ENCODE data around the gene SKIDA1. TPM values are rescaled to one million over a fixed set of nuclear protein-coding genes. Genes with fewer than 3 reads are reported as not detected.

SKIDA1 gene
- total RNA-seq, 1 donor: not detected

DNA sequence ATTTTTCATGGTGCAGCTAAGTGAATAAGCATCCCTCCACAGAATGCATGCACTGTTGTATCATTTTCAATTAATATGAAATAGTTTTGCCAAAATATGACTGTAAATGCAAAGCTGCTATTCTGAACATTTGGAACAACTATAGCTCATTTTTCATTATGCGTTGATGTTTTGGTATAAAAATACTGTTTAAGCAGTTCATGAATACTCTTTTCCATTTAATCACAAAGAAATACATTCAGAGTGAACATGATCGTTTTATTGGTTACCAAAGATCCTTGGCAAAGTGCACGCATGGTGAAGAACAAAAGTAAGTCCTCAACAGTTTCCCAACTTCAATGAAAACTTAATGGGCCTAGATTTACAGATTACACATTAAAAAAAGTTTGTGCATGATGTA, 33.1 kb downstream of the SKIDA1 start:
- Histone ChIP-seq H3K27me3 (ENCODE audit: insufficient read depth, low read length) (peaks cover 36% of the 10 kb centered on the region), H3K9me3 (ENCODE audit: low read depth, low read length) (no peaks in the 10 kb centered on the region), H3K4me3 (ENCODE audit: low read length) (no peak overlapping the region), H3K4me1 (ENCODE audit: insufficient read depth, low read length) (peaks cover 31% of the 10 kb centered on the region)

DNA sequence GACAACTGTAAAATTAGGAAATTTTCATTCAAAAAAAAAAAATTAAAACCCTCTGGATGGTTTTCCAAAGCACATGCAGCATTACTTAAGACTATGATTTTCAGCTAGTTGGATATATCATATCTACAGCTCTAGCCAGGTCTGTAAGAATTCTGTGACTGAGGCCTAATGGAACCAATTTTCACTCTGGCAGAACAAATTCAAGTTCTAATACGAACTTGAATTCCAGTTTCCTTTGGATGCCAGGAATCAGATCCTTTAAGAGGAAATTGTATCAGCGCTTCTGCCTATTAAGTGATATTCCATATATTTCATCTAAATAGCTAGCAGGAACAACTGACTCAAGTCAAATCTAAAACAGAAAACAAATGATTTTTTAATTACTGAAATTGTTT, 34.8 kb downstream of the SKIDA1 start:
- Histone ChIP-seq H3K4me3 (ENCODE audit: low read length) (no peak overlapping the region), H3K9me3 (ENCODE audit: low read depth, low read length) (no peaks in the 10 kb centered on the region), H3K27me3 (ENCODE audit: insufficient read depth, low read length) (peaks cover 29% of the 10 kb centered on the region), H3K4me1 (ENCODE audit: insufficient read depth, low read length) (peaks cover 19% of the 10 kb centered on the region)

DNA sequence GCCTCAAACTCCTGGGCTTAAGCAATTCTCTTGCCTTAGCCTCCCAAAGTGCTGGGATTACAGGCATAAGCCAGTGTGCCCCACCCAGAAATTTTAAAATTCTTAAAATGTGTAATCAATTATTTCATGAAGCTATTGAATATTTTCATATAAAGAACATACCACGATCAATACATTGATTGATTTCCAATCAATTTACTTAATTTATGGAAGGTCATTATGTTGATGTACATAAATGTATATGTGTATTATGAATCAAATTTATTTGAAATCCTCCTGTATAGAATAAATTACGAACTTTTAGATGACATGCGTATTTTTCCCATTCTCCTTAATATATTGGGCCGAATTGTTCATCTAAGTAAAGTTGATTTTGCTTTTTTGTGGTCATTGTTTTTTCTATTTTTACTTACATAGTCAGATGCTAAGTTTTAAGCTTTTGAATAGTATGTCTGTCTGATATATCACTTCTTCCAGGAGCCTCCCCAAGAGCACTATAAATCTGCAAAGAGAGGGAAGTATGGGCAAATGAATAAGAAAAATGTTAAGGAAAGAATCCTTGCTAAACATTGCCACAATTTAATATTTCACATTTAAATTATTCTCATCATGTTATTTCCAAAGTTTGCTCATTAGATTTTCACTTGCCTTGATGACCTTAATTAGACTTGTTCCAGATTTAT, 35.3 kb downstream of the SKIDA1 start:
- peaks cover 15% of the 10 kb centered on the region for H3K4me1 ChIP-seq (ENCODE audit: insufficient read depth, low read length)

DNA sequence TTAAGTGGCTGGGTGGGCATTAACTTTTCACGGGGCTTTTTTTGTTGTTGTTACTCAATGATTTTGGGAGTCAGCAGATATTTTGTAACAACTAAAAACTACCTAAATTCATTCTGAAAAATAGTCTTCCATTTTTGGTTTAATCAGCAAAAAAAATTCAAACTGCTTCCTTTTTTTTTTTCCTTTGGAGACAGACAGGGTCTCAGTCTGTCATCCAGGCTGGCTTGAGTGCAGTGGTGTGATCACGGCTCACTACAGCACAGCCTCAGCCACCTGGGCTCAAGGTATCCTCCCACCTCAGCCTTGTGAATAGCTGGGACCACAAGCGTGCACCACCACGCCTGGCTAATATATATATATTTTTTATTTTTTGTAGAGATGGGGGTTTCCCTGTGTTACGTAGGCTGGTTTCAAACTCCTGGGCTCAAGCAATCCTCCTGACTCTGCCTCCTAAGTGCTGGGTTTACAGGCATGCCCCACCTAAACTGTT, 36.5 kb downstream of the SKIDA1 start:
- Histone ChIP-seq H3K4me1 (ENCODE audit: insufficient read depth, low read length) (peaks cover 3% of the 10 kb centered on the region), H3K4me3 (ENCODE audit: low read length) (no peak overlapping the region), H3K9me3 (ENCODE audit: low read depth, low read length) (no peaks in the 10 kb centered on the region), H3K27me3 (ENCODE audit: insufficient read depth, low read length) (peaks cover 16% of the 10 kb centered on the region)

More for the DNA sequence above, 35.3 kb downstream of the SKIDA1 start:
- no peaks in the 10 kb centered on the region for H3K9me3 ChIP-seq (ENCODE audit: low read depth, low read length)
- no peak overlapping the region for H3K4me3 ChIP-seq (ENCODE audit: low read length)
- peaks cover 27% of the 10 kb centered on the region for H3K27me3 ChIP-seq (ENCODE audit: insufficient read depth, low read length)

DNA sequence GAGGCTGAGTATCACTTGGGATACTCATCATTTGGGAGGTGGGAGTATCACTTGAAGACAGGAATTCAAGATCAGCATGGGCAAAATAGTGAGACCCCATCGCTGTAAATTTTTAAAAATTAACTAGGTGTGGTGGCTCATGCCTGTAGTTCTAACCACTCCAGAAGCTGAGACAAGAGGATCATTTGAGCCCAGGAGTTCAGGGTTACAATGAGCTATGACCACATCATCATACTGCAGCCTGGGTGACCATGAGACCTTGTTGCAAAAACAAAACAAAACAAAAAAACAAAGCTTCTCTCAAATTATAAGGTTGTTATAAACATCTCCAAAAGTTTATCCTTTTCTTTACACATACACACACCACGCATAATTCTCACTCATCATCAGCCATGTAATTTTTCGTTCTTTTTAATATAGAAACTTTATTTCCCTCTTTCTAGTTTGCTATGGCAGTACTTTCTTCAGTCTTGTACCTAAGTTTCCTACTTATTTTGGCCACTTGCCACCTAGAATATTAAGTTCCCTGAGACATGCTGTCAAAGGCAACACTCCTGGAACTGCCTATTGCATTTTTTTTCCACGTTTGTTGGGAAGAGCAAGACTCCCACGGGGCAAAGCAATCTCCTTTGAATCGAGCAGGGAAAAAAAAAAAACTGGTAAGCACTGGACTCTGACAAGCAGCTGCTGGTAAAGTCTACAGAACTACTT, 37.1 kb downstream of the SKIDA1 start:
- H3K4me1 ChIP-seq (ENCODE audit: insufficient read depth, low read length): no peaks in the 10 kb centered on the region
- no peaks in the 10 kb centered on the region for H3K9me3 ChIP-seq (ENCODE audit: low read depth, low read length)
- H3K27me3 ChIP-seq (ENCODE audit: insufficient read depth, low read length): peaks cover 10% of the 10 kb centered on the region
- no peak overlapping the region for H3K4me3 ChIP-seq (ENCODE audit: low read length)

DNA sequence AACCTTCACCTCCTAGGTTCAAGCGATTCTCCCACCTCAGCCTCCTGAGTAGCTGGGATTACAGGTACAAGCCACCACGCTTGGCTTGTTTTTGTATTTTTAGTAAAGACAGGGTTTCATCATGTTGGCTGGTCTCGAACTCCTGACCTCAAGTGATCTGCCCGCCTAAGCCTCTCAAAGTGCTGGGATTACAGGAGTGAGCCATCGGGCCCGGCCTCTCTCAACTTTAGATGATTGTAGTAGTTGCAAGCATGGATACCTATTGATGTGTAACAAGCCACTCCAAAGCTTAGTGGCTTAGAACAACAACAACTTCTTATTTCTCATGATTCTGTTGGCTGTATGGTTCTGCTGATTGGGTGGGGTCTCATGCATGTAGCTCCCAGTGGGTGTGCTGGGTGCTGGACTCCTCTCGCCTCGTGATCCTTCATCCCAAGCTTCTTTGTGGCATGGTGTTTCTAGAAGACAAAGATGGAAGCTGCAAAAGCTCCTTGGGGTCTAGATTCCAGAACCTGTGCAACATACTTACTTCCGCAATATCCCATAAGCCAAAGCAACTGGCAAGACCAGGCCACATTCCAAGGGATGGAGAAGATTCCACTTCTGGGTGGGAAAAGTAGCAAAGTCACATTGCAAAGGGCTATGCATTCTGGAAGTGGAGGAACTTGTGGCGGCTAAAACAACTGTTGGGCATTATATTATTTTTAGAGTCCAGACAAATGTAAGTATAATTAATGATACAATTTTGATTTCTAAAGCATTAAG, 37.9 kb downstream of the SKIDA1 start:
- H3K4me3 ChIP-seq (ENCODE audit: low read length): no peak overlapping the region
- H3K27me3 ChIP-seq (ENCODE audit: insufficient read depth, low read length): peaks cover 4% of the 10 kb centered on the region
- H3K4me1 ChIP-seq (ENCODE audit: insufficient read depth, low read length): no peaks in the 10 kb centered on the region
- H3K9me3 ChIP-seq (ENCODE audit: low read depth, low read length): no peaks in the 10 kb centered on the region

DNA sequence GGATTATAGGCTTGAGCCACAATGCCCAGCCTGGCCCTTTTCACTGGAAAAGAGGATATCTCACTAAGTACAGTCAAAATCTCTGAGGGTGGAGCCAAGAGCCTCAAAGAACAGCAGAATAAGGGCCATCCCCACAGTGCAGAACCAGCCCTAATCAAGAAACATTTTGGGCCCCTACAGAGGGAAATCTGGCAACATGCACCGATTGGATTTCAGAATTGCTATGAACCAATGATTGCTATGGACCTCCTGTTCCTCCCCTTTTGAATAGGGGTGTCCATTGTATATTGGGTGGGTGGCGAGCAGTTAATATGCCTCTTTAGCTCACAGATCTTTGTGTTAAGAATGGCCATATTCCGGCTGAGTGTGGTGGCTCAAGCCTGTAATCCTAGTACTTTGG, 42.7 kb downstream of the SKIDA1 start:
- Histone ChIP-seq H3K27me3 (ENCODE audit: insufficient read depth, low read length) (no peaks in the 10 kb centered on the region), H3K4me3 (ENCODE audit: low read length) (no peak overlapping the region), H3K4me1 (ENCODE audit: insufficient read depth, low read length) (no peaks in the 10 kb centered on the region), H3K9me3 (ENCODE audit: low read depth, low read length) (no peaks in the 10 kb centered on the region)

DNA sequence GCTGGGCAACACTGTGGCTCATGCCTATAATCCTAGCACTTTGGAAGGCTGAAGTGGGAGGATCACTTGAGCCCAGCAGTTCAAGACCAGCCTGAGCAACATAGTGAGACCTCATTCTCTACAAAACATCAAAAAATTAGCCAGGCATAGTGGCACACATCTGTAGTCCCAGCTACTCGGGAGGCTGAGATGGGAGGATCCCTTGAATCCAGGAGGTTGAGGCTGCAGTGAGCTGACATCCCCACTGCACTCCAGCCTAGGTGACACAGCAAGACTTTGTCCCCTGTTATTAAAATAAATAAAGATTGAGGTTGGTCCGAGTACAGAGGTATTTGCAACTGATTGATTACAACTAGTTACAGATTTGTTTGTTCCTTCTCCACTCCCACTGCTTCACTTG, 44.1 kb downstream of the SKIDA1 start:
- Histone ChIP-seq H3K4me1 (ENCODE audit: insufficient read depth, low read length) (no peaks in the 10 kb centered on the region), H3K9me3 (ENCODE audit: low read depth, low read length) (no peaks in the 10 kb centered on the region), H3K27me3 (ENCODE audit: insufficient read depth, low read length) (no peaks in the 10 kb centered on the region), H3K4me3 (ENCODE audit: low read length) (no peak overlapping the region)

DNA sequence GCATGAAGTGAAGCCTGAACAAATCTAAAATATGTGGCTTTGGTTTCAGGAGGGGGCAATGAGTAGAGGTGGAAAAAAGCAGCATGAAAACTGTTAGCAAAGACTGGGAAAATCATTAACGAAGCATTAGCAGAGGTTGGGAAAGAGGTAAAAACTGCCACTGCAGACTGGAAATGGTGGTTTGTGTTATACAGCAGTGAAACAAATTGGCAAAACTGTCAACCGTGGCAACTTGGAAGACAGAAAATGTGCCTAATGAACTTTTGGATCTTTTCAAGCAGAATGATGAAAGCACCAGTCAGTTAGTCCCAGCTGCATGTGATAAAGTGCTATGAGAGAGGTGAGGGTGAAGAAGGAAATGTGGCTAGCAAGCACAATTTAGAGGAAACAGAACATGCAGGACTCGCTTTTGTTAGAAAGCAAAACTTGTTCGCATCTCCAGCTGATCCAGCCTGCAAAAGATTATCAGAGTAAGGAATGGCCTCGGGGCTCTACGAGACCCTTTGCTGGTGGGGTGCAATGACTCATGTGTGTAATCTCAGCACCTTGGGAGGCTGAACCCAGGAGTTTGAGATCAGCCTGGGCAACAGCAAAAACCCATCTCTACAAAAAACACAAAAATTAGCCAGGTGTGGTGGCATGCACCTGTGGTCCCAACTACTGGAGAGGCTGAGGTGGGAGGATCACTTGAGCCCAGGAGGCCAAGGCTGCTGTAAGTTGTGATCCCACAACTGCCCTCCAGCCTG, 45.7 kb downstream of the SKIDA1 start:
- no peak overlapping the region for H3K4me3 ChIP-seq (ENCODE audit: low read length)
- H3K27me3 ChIP-seq (ENCODE audit: insufficient read depth, low read length): no peaks in the 10 kb centered on the region
- H3K4me1 ChIP-seq (ENCODE audit: insufficient read depth, low read length): no peaks in the 10 kb centered on the region
- no peaks in the 10 kb centered on the region for H3K9me3 ChIP-seq (ENCODE audit: low read depth, low read length)

DNA sequence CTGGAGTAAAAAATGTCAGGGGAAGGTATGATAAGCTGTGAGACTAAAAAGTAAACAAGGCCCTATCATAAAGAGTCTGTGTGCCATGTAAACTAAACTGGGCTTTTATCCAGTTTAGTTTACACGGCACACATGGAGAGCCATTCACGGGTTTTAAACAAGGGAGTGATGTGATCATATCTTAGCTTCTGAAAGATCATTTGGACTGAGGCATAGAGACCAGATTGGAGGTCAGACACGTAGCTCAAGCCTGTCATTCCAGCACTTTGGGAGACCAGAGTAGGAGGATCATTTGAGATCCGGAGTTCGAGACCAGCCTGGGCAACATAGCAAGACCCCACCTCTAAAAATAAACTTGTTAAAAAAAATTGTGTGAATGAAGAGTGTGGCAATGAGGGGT, 50.1 kb downstream of the SKIDA1 start:
- Histone ChIP-seq H3K9me3 (ENCODE audit: low read depth, low read length) (no peaks in the 10 kb centered on the region), H3K4me3 (ENCODE audit: low read length) (no peak overlapping the region), H3K4me1 (ENCODE audit: insufficient read depth, low read length) (no peaks in the 10 kb centered on the region), H3K27me3 (ENCODE audit: insufficient read depth, low read length) (no peaks in the 10 kb centered on the region)

DNA sequence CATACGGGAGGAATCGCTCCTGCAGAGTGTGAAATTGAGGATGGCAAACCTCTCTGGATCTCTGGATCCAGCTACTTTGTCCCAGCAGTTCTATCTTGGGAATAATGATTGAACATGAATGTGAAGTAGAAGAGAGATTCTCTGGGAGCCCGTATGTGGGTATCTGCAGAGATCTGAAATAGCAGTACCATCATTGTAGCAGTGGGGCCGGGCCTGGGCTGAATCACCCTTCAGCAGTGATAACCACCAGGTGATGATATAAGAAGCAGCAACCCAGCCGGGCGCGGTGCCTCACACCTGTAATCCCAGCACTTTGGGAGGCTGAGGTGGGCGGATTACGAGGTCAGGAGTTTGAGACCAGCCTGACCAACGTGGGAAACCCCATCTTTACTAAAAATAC, 51.9 kb downstream of the SKIDA1 start:
- Histone ChIP-seq H3K4me1 (ENCODE audit: insufficient read depth, low read length) (no peaks in the 10 kb centered on the region), H3K27me3 (ENCODE audit: insufficient read depth, low read length) (no peaks in the 10 kb centered on the region), H3K4me3 (ENCODE audit: low read length) (no peak overlapping the region), H3K9me3 (ENCODE audit: low read depth, low read length) (no peaks in the 10 kb centered on the region)

DNA sequence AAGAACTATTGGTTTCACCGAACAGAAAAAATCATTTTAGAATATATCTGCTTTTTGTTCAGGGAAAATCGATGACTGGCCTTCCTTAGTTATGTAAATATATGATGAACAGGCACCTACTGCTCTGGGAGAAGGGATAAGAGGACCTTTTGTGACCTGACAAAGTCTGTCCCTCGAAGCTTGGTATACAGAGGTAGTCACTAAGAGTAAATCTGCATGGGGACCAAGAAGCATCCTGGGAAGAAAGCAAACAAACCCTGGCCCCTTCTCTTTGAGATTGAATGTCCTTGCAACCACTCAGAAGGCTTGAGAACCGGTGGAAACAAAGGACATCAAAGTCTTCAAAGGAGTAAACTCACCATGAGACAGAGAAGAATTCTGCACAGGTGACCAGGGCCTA, 52.3 kb downstream of the SKIDA1 start:
- Histone ChIP-seq H3K4me3 (ENCODE audit: low read length) (no peak overlapping the region), H3K4me1 (ENCODE audit: insufficient read depth, low read length) (no peaks in the 10 kb centered on the region), H3K9me3 (ENCODE audit: low read depth, low read length) (no peaks in the 10 kb centered on the region), H3K27me3 (ENCODE audit: insufficient read depth, low read length) (no peaks in the 10 kb centered on the region)

DNA sequence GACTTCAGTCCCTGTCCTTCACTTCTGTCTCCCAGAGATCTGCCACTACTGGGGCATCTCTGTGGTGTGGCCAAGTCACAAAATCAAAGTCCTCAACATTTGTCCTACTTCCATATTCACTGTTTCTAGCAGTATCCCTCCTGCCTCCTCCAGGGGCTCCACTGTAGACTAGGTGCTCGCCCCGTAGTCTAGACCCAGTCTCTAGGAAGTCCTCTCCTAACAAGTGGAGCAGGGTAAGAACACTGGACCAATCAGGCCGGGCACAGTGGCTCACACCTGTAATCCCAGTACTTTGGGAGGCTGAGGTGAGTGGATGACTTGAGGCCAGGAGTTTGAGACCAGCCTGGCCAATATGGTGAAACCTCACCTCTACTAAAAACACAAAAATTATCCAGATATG, 57.4 kb downstream of the SKIDA1 start:
- no peak overlapping the region for H3K4me3 ChIP-seq (ENCODE audit: low read length)
- no peaks in the 10 kb centered on the region for H3K4me1 ChIP-seq (ENCODE audit: insufficient read depth, low read length)
- no peaks in the 10 kb centered on the region for H3K9me3 ChIP-seq (ENCODE audit: low read depth, low read length)
- no peaks in the 10 kb centered on the region for H3K27me3 ChIP-seq (ENCODE audit: insufficient read depth, low read length)

DNA sequence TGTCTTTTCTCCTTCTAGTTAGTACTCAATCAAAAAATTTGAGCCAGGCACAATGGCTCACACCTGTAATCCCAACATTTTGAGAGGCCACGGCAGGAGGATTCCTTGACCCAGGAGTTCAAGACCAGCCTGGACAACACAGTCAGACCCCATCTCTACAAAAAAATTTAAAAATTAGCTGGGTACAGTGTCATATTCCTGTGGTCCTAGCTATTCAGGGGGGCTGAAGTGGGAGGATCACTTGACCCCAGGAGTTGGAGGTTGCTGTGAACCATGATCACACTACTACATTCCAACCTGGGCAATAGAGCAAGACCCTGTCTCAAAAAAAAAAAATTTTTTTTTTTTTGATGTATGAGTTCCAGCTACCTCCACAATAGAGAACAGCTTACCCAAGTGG, 57.8 kb downstream of the SKIDA1 start:
- H3K27me3 ChIP-seq (ENCODE audit: insufficient read depth, low read length): no peaks in the 10 kb centered on the region
- H3K9me3 ChIP-seq (ENCODE audit: low read depth, low read length): no peaks in the 10 kb centered on the region
- H3K4me1 ChIP-seq (ENCODE audit: insufficient read depth, low read length): no peaks in the 10 kb centered on the region
- H3K4me3 ChIP-seq (ENCODE audit: low read length): no peak overlapping the region

DNA sequence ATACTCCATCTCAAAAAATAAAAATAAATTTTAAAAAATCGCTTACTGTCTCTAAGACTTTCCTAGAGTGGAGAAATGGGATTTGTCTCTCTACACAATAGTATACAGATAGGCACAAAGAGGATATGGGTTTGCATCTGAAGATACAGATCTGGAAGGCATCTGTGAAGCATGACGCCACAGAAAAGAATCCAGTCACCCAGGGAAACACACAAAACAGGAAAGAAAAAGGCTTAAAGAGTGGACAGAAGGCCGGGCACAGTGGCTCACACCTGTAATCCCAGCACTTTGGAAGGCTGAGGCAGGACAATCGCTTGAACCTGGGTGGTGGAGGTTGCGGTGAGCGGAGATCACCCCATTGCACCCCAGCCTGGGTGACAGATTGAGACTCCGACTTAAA, 61.3 kb downstream of the SKIDA1 start:
- Histone ChIP-seq H3K9me3 (ENCODE audit: low read depth, low read length) (no peaks in the 10 kb centered on the region), H3K4me1 (ENCODE audit: insufficient read depth, low read length) (no peaks in the 10 kb centered on the region), H3K27me3 (ENCODE audit: insufficient read depth, low read length) (no peaks in the 10 kb centered on the region), H3K4me3 (ENCODE audit: low read length) (no peak overlapping the region)
